ENCODE data around the gene KANSL1L.
"Not testable (repeated sequence)": the region's sequence is repeated elsewhere in the genome, so short reads cannot be mapped to it uniquely, and the experiment has no call there.

The KANSL1L gene

DNA sequence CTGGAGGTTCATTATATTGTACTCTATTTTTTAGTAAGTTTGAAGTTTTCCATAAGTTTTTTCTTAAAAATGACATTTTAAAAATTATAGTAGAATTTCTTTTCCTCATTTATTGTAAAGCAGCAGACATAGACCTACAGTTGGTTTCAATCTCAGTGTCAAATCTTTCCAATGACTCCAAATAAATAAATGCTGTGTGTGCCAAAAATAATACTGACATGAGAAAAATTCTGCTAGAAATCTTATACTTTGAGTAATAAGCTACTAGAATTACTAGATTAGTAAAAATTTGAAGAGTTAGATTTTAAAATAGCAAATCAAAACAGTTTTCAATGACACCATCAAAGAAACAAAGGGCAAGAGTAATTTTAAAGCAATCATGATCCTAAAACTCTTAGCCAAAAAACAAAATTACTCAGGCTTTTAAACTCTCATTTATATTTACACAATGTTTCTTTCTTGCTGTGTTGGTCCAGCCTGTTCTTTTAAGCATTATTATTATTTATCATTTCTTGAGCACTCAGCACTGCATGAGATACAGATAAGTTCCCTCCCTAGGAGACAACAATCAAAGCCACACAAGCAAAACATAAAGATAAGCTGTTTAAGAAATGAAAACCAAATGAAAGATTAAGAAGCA is 8.3 kb upstream of the KANSL1L start:
- in situ Hi-C loops (cut with HindIII; ENCODE audit: low sequenced_read_pairs): no loop called here

DNA sequence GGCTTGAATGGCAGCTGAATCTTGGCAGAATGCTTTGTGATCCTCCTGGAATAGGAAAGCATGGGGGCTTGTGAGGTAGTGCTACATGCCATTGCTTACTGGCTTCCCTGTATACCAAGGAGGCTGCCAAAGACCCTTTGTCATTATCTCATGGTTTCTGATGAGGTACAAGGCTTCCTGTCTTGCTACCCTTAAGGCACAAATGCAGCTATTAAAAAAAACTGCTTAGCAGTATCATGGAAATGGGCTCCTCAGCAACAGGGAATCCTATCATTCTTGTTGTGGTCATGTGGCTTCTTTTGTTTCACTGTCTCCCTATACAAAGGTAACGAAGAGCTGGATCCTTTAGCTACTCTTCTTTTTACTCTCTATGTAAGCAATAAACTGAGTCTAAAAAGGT is 6.6 kb upstream of the KANSL1L start:
- in situ Hi-C loops (cut with HindIII; ENCODE audit: low sequenced_read_pairs): no loop called here

DNA sequence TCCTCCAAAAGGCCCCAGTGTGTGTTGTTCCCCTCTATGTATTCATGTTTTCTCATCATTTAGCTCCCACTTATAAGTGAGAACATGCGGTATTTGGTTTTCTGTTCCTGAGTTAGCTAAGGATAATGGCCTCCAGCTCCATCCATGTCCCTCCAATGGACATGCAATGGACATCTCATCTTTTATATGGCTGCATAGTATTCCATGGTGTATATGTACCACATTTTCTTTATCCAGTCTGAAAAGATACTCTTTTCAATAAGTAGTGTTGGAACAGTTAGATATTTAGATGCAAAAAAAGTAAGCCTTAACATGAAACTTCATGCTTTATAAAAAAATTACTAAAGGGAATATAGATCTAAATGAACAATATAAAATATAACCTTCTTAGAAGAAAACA is 5.9 kb upstream of the KANSL1L start:
- in situ Hi-C loops (cut with HindIII; ENCODE audit: low sequenced_read_pairs): not testable (repeated sequence)

DNA sequence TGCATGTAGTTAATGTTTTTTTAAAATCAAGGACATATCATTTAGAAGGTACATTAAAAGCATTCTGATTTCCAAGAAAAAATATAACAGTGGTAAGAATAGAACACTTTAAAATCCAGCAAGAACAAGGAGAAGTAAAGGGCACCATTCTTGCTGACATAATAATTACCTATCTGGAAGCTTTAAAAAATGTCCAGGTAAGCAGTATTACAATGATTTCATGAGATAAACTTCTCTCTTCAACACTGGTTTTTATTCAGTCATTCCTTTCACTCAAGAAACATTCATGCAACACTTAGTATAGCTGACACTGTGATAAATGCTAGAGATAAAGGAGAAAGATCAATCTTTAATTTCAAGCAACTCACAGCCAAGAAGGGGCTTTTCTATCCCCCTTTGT is 2.9 kb upstream of the KANSL1L start:
- in situ Hi-C loops (cut with HindIII; ENCODE audit: low sequenced_read_pairs): no loop called here

DNA sequence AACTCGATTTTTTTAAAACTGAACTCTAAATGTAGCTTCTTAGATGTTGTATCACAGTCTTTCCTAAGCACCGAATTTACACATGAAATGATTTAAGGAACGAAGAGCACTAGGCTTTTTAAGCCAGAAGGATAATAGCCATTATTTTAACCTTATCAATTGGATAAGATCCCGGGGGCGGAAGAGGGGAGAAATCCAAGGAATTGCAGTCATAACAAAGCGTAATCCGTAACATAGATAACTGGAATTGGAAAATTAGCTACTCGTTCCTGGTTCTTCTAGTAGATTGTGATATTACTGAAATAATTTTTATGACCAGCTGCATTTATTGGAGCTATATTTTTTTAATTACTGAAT is 988 bp upstream of the KANSL1L start:
- in situ Hi-C loops (cut with HindIII; ENCODE audit: low sequenced_read_pairs): no loop called here

DNA sequence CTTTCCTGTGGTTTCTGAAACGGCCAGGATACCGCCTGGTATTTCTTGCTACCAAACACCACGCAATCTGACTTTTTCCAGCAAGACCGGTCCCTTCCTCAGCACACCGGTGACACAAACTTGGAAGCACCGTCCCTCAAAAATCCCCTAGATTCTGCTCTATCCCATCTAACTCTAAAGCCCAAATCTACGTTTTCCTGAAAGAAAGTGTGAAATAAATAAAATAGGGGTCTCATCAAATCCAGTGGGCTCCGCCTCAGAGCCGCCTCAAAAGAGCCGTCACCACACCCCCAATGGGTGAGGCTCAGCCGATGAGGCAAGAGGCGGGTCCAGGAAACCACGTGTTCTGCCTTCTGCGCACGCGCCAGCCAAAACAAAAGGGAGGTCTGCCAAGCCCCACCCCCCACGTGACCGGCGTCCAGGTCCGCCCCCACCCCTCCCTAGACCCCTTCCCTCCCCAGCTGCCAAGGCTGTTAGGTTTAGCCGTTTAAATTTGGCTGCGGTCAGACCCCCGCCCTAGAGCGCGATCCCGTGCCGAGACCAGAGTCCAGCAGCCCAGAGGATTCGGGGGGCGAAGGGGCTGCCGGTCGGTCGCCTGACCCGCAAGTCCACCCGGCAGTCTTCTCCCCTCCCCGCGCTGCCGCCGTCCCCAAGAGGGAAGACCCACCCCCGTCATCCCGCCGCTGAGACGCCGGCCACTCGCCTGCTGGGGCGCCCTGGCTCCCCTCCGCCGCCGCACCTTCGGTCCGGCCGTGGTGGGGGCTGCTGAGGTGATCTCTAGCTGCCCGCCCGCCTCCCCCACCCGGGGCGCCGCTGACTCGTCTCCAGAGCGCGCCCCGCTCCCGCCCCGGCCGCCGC is 534 bp downstream of the KANSL1L start:
- in situ Hi-C loops (cut with HindIII; ENCODE audit: low sequenced_read_pairs): no loop called here

DNA sequence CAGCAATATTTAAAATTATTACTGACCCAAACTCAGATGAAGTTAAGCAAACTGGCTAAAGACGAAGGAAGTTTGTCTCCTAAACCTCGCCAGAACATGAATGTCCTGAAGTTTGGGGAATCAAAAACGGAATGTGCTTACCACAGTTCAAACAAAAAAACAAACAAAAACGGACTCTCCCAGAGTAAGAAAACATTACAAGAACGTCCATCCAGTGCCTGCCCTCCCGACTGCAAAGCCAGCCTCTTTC is 1.1 kb downstream of the KANSL1L start:
- in situ Hi-C loops (cut with HindIII; ENCODE audit: low sequenced_read_pairs): no loop called here

DNA sequence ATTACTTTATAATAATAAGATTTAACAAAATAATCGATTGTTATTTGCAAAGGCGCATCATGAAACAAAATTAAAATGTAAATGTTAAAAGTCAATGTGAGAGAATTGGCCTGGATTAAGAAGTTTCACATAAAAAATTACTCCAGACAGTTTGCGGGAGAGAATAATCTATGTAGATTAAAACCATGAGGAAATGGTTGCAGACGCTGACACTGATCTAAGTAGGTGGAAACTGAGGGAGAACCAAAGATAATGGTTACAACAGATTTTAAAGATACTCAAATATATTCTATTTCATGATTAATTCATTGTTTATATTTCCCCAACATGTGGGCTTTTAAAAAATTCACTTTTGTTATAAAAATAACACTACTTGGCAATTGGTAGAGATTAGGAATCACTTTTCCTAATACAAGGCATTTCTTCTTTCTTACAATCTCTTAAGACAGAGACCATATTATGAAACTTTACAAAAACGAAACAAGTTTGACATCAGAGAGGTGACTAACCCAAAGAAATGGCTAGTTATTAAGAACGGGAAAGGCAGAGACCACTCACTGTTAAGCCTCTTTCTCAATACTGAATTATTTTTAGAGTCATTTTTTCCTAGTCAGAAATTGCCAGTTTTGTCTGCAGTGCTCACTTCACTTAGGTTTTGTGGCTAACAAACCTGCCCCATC is 1.6 kb downstream of the KANSL1L start:
- in situ Hi-C loops (cut with HindIII; ENCODE audit: low sequenced_read_pairs): no loop called here

DNA sequence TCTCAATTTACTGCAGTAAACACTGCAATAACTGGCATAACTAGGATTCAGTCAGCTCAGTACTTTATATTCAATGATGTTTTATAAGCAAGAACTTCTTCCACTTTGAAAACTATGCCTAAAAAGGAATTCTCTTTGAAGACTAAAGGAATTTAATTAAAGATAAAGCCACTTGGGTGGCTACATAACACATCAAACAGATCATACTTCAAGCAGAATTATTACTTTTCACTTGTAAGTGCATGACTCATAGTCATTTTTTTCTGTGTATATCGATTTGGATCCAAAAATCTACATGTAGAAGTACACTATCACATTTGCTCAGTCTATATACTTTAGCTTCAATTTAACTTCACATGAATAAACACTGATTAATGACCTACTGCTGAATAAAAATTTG is 4.0 kb downstream of the KANSL1L start:
- in situ Hi-C loops (cut with HindIII; ENCODE audit: low sequenced_read_pairs): no loop called here

DNA sequence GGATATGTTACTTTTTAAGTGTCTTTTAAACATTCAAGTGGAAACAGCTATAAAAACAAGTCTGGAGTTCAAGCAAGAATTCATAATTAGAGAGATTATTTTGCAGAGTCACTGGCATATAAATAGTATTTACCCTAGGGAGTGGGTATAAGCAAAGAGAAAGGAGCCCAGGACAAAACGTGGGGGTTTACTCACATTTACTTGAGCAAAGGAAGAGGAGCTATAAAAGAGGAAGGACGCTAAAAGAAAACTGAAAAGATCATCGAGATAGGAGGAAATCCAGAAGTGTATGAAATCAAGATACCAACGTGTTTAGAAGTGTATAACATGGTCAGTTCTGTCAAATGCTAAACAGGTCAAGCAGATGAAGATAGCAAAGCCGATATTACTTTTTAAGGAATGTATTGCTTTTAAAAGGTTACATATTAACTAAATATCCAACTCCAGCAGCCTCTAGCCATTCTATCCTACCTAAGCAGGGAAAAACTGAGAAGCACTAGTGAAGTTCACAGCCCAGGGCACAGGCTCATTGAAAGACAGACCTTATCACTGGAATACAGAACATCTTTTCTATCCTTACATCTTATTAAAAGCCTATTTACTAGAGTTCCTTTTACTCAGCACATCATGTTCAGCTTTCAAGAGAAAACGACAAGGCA is 8.6 kb downstream of the KANSL1L start:
- in situ Hi-C loops (cut with HindIII; ENCODE audit: low sequenced_read_pairs): no loop called here

DNA sequence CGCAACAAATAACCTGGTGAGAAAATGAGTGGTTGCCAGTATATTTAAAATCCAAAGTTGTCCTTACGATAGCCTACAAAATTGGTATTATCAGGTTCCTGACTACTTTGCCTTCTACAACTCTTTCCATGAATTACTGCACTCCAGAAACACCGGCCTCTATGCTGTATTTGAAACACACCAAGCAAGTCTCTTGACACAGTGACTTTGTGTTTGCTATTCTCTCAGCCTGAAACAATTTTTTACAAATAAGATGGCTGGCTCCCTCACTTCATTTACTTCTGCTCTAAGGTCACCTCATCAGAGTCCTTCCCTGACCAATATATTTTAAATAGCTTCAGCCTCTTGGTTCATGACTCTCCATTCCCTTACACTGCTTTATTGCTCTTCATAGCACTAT is 12.2 kb downstream of the KANSL1L start:
- in situ Hi-C loops (cut with HindIII; ENCODE audit: low sequenced_read_pairs): no loop called here

DNA sequence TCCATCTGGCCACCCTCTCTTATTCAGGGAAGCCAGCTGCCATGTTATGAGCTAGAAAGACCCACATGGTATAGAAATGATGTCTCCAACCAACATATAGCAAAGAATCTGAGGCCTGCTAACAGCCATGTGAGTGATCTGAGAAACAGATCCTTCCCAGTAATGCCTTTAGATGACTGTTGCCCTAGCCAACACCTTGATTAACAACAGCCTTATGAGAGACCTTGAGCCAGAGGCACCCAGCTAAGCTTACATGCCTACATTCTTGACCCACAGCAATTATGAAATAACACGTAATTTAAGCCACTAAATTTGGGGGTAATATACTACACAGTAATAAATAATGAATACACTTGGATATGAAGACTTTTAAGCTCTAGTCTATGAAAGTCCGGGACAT is 13.0 kb downstream of the KANSL1L start:
- in situ Hi-C loops (cut with HindIII; ENCODE audit: low sequenced_read_pairs): no loop called here

DNA sequence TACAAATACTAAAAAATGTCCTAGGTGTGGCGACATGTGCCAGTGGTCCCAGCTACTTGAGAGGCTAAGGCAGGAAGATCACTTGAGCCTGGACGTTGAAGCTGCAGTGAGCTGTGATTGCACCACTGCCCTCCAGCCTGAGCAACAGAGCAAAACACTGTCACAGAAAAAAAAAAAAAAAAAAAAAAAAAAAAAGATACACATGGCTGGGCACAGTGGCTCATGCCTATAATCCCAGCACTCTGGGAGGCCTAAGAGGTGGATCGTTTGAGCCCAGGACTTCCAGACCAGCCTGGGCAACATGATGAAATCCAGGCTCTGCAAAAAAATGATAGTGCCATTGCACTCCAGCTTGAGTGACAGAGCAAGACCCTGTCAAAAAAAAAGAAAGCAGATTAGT is 13.7 kb downstream of the KANSL1L start:
- in situ Hi-C loops (cut with HindIII; ENCODE audit: low sequenced_read_pairs): no loop called here

DNA sequence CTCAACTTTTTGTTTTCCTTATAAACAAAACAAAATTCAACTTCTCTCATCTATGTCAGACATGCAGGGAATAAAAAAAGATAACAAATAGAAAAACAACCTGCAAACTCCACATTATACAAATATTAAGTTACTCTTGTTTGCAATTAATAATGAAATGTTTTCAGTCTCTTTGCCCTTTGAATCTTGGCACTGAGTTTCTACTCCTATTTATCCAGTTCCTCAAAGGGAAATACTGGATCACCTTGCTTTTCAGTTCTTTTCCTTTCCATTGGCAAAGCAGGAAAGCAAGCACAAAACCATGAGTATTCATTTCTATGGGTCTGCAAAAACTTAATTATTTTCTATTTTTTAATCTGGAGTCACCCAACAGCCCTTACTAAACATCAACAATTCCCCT is 23.6 kb downstream of the KANSL1L start:
- in situ Hi-C loops (cut with HindIII; ENCODE audit: low sequenced_read_pairs): no loop called here

DNA sequence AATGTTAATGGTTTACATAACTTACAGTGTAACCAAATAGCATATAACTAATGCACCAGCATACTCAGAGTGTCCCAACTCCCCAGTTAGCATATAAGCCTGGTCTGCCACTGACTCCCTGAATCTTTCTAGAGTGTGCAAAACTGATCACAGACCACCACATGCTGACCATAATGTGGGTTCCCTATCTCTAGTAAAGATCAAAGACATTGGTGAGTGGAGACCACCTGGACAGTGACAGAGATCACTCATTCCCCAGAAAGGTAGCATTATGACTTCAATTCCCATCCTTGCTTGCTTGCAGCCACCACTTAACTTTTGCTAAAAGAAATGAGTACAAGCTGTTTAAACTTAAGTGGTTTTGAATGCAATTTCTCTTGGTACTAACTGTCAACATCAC is 39.0 kb downstream of the KANSL1L start:
- in situ Hi-C loops (cut with HindIII; ENCODE audit: low sequenced_read_pairs): no loop called here

DNA sequence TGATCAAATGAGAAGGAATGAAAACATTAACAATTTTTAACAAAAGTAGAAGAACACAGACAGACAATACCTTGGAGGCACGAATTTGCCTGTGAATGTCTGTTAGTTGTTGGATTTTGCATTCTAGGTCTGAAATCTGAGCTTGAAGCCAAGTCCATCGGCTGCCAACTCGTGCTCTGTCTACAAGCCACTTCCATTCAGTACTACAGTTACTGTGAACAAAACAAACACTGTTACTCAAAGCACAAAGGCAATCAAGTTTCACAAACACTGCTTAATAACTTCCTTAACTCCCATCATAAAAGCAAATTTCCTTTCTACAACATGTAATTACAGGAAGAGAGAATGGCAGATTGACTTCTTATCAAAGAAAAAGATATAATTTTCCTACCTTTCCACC is 42.2 kb downstream of the KANSL1L start:
- in situ Hi-C loops (cut with HindIII; ENCODE audit: low sequenced_read_pairs): no loop called here

DNA sequence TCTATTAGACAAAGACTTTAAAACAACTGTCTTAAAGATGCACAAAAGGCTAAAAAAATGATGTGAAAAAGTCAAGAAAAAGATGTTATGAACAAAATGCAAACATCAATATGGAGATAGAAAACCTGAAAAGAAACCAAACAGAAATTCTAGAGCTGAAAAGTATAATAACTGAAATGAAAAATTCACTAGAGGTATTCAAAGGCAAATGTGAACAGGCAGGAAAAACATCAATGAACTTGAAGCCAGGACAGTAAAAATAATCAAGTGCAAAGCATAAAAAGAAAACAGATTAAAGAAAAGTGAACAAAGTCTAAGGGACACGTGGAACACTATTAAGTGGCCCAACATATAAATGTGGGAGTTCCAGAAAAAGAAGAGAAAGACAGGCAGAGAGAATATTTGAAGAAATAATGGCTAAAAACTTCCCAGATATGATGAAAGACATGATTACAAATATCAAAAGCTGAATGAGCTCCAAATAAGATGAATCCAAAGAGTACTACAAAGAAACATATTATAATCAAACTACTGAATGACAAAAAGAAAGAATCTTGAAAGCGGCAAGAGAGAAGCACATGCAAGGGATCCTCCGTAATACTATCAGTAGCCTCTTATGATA is 57.5 kb downstream of the KANSL1L start:
- in situ Hi-C loops (cut with HindIII; ENCODE audit: low sequenced_read_pairs): no loop called here

DNA sequence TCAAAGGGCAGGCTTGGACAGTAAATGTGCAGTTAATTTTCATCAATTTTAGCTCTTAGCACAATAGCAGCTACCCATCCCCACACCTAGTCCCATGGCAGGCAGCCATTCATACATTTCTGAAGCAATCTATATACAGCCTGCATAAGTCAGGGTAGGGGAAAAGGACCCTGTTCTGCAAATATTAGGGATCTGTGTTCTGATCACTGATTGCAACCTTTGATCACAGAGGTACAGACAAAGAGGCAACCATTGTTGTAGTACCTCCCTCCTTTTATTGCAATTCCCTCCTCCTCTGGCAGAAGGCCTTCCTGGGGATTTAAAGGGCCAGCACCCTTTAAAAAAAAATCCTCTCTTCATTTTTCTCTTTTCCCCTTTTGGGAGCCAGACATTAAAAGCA is 58.3 kb downstream of the KANSL1L start:
- in situ Hi-C loops (cut with HindIII; ENCODE audit: low sequenced_read_pairs): no loop called here

DNA sequence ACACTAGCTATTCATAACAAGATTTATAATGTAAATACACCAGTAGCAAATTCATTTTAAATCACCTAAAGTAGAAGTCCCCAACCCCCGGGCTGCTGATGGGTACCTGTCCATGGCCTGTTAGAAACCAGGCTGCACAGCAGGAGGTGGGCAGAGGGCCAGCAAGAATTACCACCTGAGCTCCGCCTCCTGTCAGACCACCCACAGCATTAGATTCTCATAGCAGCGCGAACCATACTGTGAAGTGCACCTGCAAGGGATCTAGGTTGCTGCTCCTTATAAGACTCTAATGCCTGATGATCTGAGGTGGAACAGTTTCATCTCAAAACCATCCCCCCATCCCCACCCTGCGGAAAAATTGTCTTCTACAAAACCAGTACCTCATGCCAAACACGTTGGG is 71.3 kb downstream of the KANSL1L start:
- in situ Hi-C loops (cut with HindIII; ENCODE audit: low sequenced_read_pairs): no loop called here

DNA sequence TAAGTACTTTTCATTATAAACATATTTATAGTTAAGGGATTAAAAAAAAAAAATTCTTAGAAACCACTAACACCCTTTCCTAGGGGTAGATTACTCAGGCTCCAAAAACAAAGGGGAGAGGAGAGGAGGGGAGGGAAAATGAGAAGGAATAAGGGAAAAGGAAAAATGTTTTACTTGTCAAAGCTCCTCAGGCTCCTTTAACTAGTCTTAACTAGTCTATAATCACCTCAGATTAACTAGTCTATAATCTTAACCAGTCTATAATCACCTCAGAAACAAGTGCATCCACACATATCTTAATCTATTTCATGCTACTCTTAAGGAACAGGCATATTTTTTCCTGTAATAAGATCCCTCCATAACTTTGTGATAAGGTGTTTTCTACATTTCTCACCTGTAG is 76.4 kb downstream of the KANSL1L start:
- in situ Hi-C loops (cut with HindIII; ENCODE audit: low sequenced_read_pairs): no loop called here

DNA sequence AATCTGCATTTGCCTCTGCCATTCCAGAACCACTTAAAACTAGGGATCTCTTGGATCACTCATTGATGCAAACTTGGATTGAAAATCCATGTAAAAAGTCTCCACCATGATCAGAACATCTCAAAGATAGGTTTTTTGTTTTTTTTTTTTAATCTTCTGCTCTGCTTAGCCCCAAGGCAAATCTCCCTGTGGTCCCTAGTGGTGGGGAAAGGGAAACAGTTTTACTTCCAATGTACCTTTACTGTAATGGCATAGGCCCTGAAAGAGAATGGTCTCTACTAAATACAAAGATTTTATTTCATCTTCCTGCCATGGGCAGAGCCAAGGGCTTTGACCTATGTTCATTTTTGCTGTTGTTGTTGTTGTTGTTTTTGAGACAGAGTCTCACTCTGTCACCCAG is 78.4 kb downstream of the KANSL1L start:
- in situ Hi-C loops (cut with HindIII; ENCODE audit: low sequenced_read_pairs): no loop called here

DNA sequence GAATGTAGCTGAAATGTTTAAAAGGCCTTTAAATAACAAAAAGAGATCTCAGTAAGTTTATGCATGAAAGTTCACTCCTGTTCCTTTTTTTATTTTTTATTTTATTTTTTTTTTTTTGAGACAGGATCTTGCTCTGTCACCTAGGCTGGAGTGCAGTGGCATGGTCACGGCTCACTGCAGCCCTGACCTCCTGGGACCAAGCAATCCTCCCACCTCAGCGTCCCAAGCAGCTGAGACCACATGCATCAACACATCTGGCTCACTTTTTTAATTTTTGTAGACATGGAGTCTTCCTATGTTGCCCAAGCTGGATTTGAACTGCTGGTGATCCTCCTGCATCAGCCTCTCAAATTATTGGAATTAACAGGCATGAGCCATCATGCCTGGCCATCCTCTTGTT is 84.3 kb downstream of the KANSL1L start:
- in situ Hi-C loops (cut with HindIII; ENCODE audit: low sequenced_read_pairs): no loop called here

All from endothelial cell of hepatic sinusoid (primary cell).